B cell (primary cell): ENCODE results near the gene GABRR1. TPM values are rescaled to one million over a fixed set of nuclear protein-coding genes. Genes with fewer than 3 reads are reported as not detected.

Source experiments
- ATAC-seq: fragments of 200-7000 bp; cut with Tn5 transposase; one replicate; pipeline ENCODE4 v1.10.0; 2021; ENCODE audit warnings: low read depth, mild to moderate bottlenecking, moderate number of reproducible peaks, moderate library complexity
- CTCF ChIA-PET: fragments of 350-600 bp; sonication (Branson Sonifier 250); formaldehyde crosslinking; loops from one replicate; lab custom pipeline; 2021; ENCODE audit warnings: antibody characterized with exemption, inconsistent platforms; lab: Charles Lee
- POLR2A ChIA-PET: fragments of 350-600 bp; sonication (Branson Sonifier 250); formaldehyde crosslinking; loops from one replicate; lab custom pipeline; 2021; ENCODE audit warnings: antibody characterized with exemption; lab: Charles Lee
- DNase-seq: peaks from one replicate; pipeline ENCODE4 v3.0.0; 2013
- H2AFZ ChIP-seq: 2 replicates; pipeline ENCODE4 v1.6.1; 2012; ENCODE audit warnings: mild to moderate bottlenecking, low read depth, low read length; ENCODE audit not compliant: insufficient read depth, poor library complexity, severe bottlenecking
- H3K27ac ChIP-seq, 2 donors: 1 replicate in 1 of 2; 2 replicates in 1 of 2; pipeline ENCODE4 v1.5.1; 2012 to 2013; ENCODE audit warnings: low read length in 2 of 2, mild to moderate bottlenecking in 2 of 2, moderate library complexity in 1 of 2
- H3K27me3 ChIP-seq, 4 experiments: fragments of 200-600 bp in 1 of 4; sonication (generic) in 1 of 4; replicated peaks in 1 of 4; 1 replicate in 2 of 4; 2 replicates in 2 of 4; pipeline versions ENCODE4 v1.6.1 to v1.7.0; 2013 to 2016; ENCODE audit warnings: low read length in 3 of 4, mild to moderate bottlenecking in 2 of 4, mixed read lengths in 1 of 4, moderate library complexity in 1 of 4; ENCODE audit not compliant: insufficient read depth in 4 of 4, control insufficient read depth in 3 of 4; ENCODE audit errors: control extremely low read depth in 1 of 4
- H3K36me3 ChIP-seq, 2 experiments: replicated peaks in 1 of 2; 1 replicate in 1 of 2; 2 replicates in 1 of 2; pipeline versions ENCODE4 v1.6.1 to v1.7.1; 2013; ENCODE audit warnings: low read length in 1 of 2; ENCODE audit not compliant: insufficient read depth in 2 of 2, control insufficient read depth in 1 of 2; ENCODE audit errors: control extremely low read depth in 1 of 2, extremely low read depth in 1 of 2
- H3K4me1 ChIP-seq, 2 donors: fragments of 200-600 bp in 1 of 2; sonication (generic) in 1 of 2; 1 replicate in 1 of 2; 2 replicates in 1 of 2; pipeline versions ENCODE4 v1.5.1 to v1.6.1; 2013 to 2017; ENCODE audit warnings: low read length in 2 of 2; ENCODE audit not compliant: control insufficient read depth in 2 of 2, insufficient read depth in 2 of 2
- H3K4me2 ChIP-seq: replicated peaks from 2 replicates; pipeline ENCODE3; 2012; ENCODE audit warnings: mild to moderate bottlenecking, low read depth, low read length; ENCODE audit not compliant: poor library complexity, severe bottlenecking
- H3K4me3 ChIP-seq, 5 experiments: fragments of 200-600 bp in 1 of 5; sonication (generic) in 1 of 5; 1 replicate in 3 of 5; 2 replicates in 2 of 5; pipeline versions ENCODE4 v1.5.1 to v1.7.0; 2011 to 2016; ENCODE audit warnings: low read length in 4 of 5, mild to moderate bottlenecking in 4 of 5, low read depth in 2 of 5, control low read depth in 1 of 5, moderate library complexity in 1 of 5; ENCODE audit not compliant: insufficient read depth in 1 of 5; ENCODE audit errors: control extremely low read depth in 1 of 5, extremely low read depth in 1 of 5
- H3K79me2 ChIP-seq: fragments of 200-600 bp; sonication (generic); one replicate; pipeline ENCODE4 v1.6.0; 2016; ENCODE audit warnings: low read length; ENCODE audit not compliant: control insufficient read depth, insufficient read depth
- H3K9ac ChIP-seq: fragments of 200-600 bp; sonication (generic); 2 replicates; pipeline ENCODE4 v1.6.1; 2017; ENCODE audit warnings: mild to moderate bottlenecking, low read length, moderate library complexity
- H3K9me3 ChIP-seq, 3 donors: one replicate each; pipeline versions ENCODE4 v1.6.1 to v1.7.1; 2013; ENCODE audit warnings: low read length in 2 of 3; ENCODE audit not compliant: control insufficient read depth in 2 of 3, insufficient read depth in 1 of 3; ENCODE audit errors: control extremely low read depth in 1 of 3
- H4K20me1 ChIP-seq: 2 replicates; pipeline ENCODE4 v1.6.0; 2012; ENCODE audit warnings: mild to moderate bottlenecking, low read length; ENCODE audit not compliant: insufficient read depth, control insufficient read depth, poor library complexity, severe bottlenecking
- H3K27ac Mint-ChIP-seq: one replicate; pipeline ENCODE4 v1.8.0; 2021; ENCODE audit warnings: mixed read lengths
- H3K27me3 Mint-ChIP-seq: one replicate; pipeline ENCODE4 v1.8.0; 2021; ENCODE audit warnings: mixed read lengths
- H3K4me1 Mint-ChIP-seq: one replicate; pipeline ENCODE4 v1.8.0; 2021; ENCODE audit warnings: mixed read lengths
- H3K4me3 Mint-ChIP-seq: one replicate; pipeline ENCODE4 v1.8.0; 2021; ENCODE audit warnings: mixed read lengths
- H3K9me3 Mint-ChIP-seq: one replicate; pipeline ENCODE4 v1.8.0; 2022; ENCODE audit warnings: mixed read lengths; ENCODE audit not compliant: insufficient read depth
- CTCF ChIP-seq: fragments of 200-600 bp; IDR thresholded peaks from one replicate; pipeline ENCODE4 v1.8.0; 2022; ENCODE audit warnings: antibody characterized with exemption, mild to moderate bottlenecking
- EZH2 ChIP-seq: IDR thresholded peaks from 2 replicates; pipeline ENCODE4 v1.6.1; 2012; ENCODE audit warnings: borderline replicate concordance, low read depth, mild to moderate bottlenecking, moderate library complexity, low read length; ENCODE audit not compliant: insufficient read depth, poor library complexity, severe bottlenecking
- WGBS: methylation state at CpG from one replicate; pipeline ENCODE4 v1.1.5; 2013; ENCODE audit warnings: missing lambda C conversion rate; ENCODE audit not compliant: insufficient coverage; 5-methylcytosine and 5-hydroxymethylcytosine counted together
- intact Hi-C: fragments of 100-400 bp; cut with micrococcal nuclease; formaldehyde crosslinking; loops from one replicate; pipeline ENCODE4 v1.10.0; 2022
- polyA plus RNA-seq: library from polyadenylated mRNA; depleted of rRNA; stranded (reverse); fragments of >200 nt; gene quantifications from 2 replicates; pipeline ENCODE4 v1.2.3, GENCODE V29; 2012
- total RNA-seq, 2 donors: library from RNA; stranded (reverse); fragments of 120-200 nt in 1 of 2; gene quantifications; 1 replicate in 1 of 2; 2 replicates in 1 of 2; pipeline versions ENCODE4 v1.2.3 to v1.2.4, GENCODE V29; 2013 to 2022

Gene GABRR1
- total and polyA plus RNA-seq, 2 donors (not counting 1 experiment from before 2014, with no cell fraction given), result not detected

DNA sequence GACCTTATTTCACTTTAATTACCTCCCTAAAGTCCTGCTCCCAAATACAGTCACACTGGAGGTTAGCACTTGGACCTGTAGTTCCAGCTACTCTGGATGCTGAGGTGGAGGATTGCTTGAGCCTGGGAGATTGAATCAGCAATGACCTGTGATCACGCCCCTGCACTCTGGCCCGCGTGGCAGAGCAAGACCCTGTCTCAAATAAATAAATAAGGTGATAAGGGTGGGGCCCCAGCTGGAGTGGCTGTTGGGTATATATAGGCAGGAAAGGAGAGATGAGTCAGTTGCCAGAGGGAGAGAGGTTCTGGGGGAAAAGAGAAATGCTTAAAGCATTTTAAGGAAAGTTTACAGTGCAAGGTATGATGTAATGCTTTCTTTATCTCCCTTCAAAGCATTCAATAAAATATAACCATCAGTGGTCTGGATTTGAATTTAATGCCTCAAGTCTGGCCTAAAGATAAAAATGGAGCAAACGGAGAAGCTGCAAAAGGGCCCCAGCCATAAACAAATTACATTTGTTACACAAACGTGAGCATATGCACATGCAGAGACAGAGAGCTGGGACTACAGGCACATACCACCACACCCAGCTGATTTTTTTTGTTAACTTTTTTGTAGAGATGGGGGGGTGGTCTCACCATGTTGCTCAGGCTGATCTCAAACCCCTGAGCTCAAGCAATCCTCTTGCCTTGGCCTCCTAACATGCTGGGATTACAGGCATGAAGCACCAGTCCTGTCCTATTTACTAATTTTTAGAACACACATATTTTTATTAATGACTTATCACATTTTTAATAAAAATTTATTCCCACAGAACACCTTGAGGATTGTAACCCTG lies 77.4 kb downstream of the GABRR1 start:
- intact Hi-C loops, result no loop called here
- Mint-ChIP-seq H3K27ac (no peak overlapping the region), H3K4me1 (peaks cover 5% of the 10 kb centered on the region), H3K4me3 (no peak overlapping the region), H3K9me3 (no peaks in the 10 kb centered on the region), H3K27me3 (no peaks in the 10 kb centered on the region)
- H3K27me3 ChIP-seq, result no peaks in the 10 kb centered on the region
- WGBS, result 100% methylated on average over 3 of the region's 5 CpGs
- no peak overlapping the region for H3K4me3 ChIP-seq
- H2AFZ ChIP-seq, result no peak overlapping the region
- no peak overlapping the region for H3K27ac ChIP-seq
- ATAC-seq (no peak), DNase-seq (no peak)
- H3K4me2 ChIP-seq, result no peak overlapping the region
- CTCF ChIA-PET, result no interaction called here
- H3K4me1 ChIP-seq, result no peaks in the 10 kb centered on the region
- H3K9me3 ChIP-seq, result no peaks in the 10 kb centered on the region
- H3K9ac ChIP-seq, result no peak overlapping the region
- TF ChIP-seq CTCF (no peak), EZH2 (no peak)
- H4K20me1 ChIP-seq, result no peaks in the 10 kb centered on the region
- POLR2A ChIA-PET, result no interaction called here
- H3K79me2 ChIP-seq, result no peaks in the 10 kb centered on the region
- H3K36me3 ChIP-seq, result no peaks in the 10 kb centered on the region

DNA sequence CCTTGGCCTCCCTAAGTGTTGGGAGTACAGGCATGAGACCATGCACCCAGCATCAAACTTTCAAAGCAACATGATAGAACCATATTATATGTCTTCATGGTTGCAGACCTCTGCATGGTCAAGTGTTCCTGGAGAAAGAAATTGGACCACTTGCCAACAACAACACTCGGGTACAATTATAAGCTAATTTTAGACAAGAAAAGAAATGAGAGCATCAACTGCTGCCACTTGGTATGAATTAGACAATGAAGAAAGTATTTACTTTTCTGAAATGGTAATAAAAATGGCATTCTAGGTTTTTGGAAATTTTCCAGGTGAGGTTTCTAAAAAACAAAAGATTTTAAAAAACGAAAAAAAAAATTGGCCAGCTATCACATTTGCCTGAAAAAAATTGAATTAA lies 79.0 kb downstream of the GABRR1 start:
- no peak overlapping the region for H3K4me2 ChIP-seq
- H2AFZ ChIP-seq, result no peak overlapping the region
- H3K27me3 Mint-ChIP-seq, result no peaks in the 10 kb centered on the region
- TF ChIP-seq EZH2 (no peak), CTCF (no peak)
- ChIA-PET POLR2A (no interaction called here), CTCF (interaction anchor here (0.7 to 1.2 kb wide), 2 partner anchors 16 to 58 kb away, joined by 3 to 4 read pairs; partner anchors contain the start of gene PNRC1)
- no peak overlapping the region for H3K9ac ChIP-seq
- no peak overlapping the region for H3K27ac Mint-ChIP-seq
- H3K79me2 ChIP-seq, result no peaks in the 10 kb centered on the region
- no peak overlapping the region for H3K4me3 Mint-ChIP-seq
- H3K27me3 ChIP-seq, result no peaks in the 10 kb centered on the region
- no peak overlapping the region for H3K27ac ChIP-seq
- DNase-seq, result no peak
- no peaks in the 10 kb centered on the region for H4K20me1 ChIP-seq
- ATAC-seq, result no peak
- H3K36me3 ChIP-seq, result no peaks in the 10 kb centered on the region
- no peaks in the 10 kb centered on the region for H3K9me3 Mint-ChIP-seq
- H3K4me3 ChIP-seq, result no peak overlapping the region
- intact Hi-C loops, result no loop called here
- WGBS, result no CpG with 5 or more reads among the region's 2 CpGs
- H3K4me1 ChIP-seq, result no peaks in the 10 kb centered on the region
- no peaks in the 10 kb centered on the region for H3K4me1 Mint-ChIP-seq
- no peaks in the 10 kb centered on the region for H3K9me3 ChIP-seq
